DMS114 treated with DMSO at 0.1 percent for 48 hours (cell line): ENCODE results near the gene ZSCAN10.
A peak's percentile ranks its signal among the peaks of the same experiment; 100 is the strongest.

ENCODE experiments used
- DNase-seq: peaks from one replicate; lab custom pipeline; 2025; ENCODE audit not compliant: unreplicated experiment; lab: John Stamatoyannopoulos, UW

ZSCAN10 gene

GRCh38 chr16:3134338-3135125 lies 35.4 kb upstream of the ZSCAN10 start, which contains the start of gene ZNF213:
TSS of gene ZNF213 (plus strand) at chr16:3135029. CDS start at chr16:3137281, 2,252 bp downstream.
- peak; percentile 97 for DNase-seq

GRCh38 chr16:3133844-3134243 lies 34.8 kb upstream of the ZSCAN10 start:
- DNase-seq = no peak

GRCh38 chr16:3131755-3132377 lies 32.8 kb upstream of the ZSCAN10 start:
- DNase-seq = peak; percentile 6

GRCh38 chr16:3129137-3130131 lies 30.3 kb upstream of the ZSCAN10 start:
- peak; percentile 64 for DNase-seq

- DNase-seq = no peak
Observed at GRCh38 chr16:3127745-3128144, 28.7 kb upstream of the ZSCAN10 start.

- DNase-seq = peak; percentile 89
Observed at GRCh38 chr16:3123986-3124886, 25.1 kb upstream of the ZSCAN10 start.

- no peak for DNase-seq
Observed at GRCh38 chr16:3122926-3123570, 24.0 kb upstream of the ZSCAN10 start.

- no peak for DNase-seq
Observed at GRCh38 chr16:3121851-3122467, 22.9 kb upstream of the ZSCAN10 start.

- no peak for DNase-seq
Observed at GRCh38 chr16:3120435-3120834, 21.3 kb upstream of the ZSCAN10 start.

- DNase-seq = no peak
Observed at GRCh38 chr16:3119701-3120408, 20.8 kb upstream of the ZSCAN10 start.

GRCh38 chr16:3119286-3119685 lies 20.2 kb upstream of the ZSCAN10 start:
- DNase-seq = no peak

GRCh38 chr16:3118846-3119245 lies 19.8 kb upstream of the ZSCAN10 start:
- DNase-seq = no peak

- DNase-seq = no peak
Observed at GRCh38 chr16:3118204-3118790, 19.2 kb upstream of the ZSCAN10 start.

- no peak for DNase-seq
Observed at GRCh38 chr16:3115561-3115960, 16.5 kb upstream of the ZSCAN10 start.

GRCh38 chr16:3115003-3115402 lies 15.9 kb upstream of the ZSCAN10 start:
- DNase-seq = no peak

- no peak for DNase-seq
Observed at GRCh38 chr16:3113765-3114479, 14.8 kb upstream of the ZSCAN10 start.

- no peak for DNase-seq
Observed at GRCh38 chr16:3112881-3113574, 13.9 kb upstream of the ZSCAN10 start.
